Placental epithelial cell (primary cell): ENCODE data around the gene ZBTB25. TPM values are rescaled to one million over a fixed set of nuclear protein-coding genes. Genes with fewer than 3 reads are reported as not detected.

ENCODE experiments used
- small RNA-seq: library from RNA; depleted of rRNA; stranded (forward); fragments of <200 nt; gene quantifications from one replicate; pipeline ENCODE3, GENCODE V24; 2012
- total RNA-seq: library from RNA; depleted of rRNA; stranded (reverse); fragments of >200 nt; gene quantifications from 2 replicates; pipeline ENCODE4 v1.2.3, GENCODE V29; 2012

ZBTB25 gene, protein sequence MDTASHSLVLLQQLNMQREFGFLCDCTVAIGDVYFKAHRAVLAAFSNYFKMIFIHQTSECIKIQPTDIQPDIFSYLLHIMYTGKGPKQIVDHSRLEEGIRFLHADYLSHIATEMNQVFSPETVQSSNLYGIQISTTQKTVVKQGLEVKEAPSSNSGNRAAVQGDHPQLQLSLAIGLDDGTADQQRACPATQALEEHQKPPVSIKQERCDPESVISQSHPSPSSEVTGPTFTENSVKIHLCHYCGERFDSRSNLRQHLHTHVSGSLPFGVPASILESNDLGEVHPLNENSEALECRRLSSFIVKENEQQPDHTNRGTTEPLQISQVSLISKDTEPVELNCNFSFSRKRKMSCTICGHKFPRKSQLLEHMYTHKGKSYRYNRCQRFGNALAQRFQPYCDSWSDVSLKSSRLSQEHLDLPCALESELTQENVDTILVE
- 4.7 and 5.0 TPM in 2 replicates for total RNA-seq

DNA sequence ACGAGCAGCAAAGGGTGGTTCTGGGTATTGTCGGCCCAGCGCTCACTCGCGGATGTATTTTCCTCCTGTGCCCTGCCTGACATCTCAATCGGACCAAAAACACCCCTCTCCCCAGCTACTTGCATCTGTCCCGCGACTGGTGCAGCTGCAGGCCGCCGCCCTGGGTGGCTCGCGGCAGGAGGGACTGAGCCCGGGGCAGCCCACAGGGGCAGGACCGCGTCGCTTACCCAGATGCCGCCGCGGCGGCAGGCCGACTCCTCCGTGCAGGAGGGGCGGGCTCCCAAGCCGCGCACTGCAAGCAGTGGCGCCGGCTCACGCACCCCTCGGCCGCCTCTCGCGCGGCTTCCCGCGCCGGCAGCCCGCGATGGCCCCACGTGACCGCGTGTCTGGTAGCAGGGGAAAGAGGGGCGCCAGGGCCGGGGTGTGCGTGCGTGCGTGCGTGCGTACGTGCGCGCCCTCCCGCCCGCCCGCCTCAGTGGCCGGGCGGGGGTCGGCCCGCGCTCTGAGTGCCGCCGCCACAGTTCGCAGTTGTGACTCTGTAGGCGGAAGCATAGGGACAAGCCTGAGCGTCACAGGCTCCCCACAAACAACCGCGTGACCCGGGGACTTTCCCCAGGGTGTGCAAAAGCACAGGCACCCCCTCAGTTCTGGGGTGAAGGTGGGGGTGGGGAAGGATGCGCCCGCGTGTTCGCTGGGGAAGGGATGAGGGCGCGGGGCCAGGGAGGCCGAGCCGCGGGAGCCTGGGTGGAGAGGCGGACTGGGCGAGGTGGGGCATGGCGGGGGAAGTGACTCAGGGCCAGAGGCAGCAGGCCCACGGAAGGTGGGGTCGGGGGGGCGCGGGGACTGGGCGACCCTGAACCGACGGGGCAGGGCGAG, at the start of gene ZBTB25:
Gene ZBTB25, minus strand, starts transcription at position 405 of the 876 bp plus-strand sequence. CDS start 13,305 bp downstream, outside the sequence.

DNA sequence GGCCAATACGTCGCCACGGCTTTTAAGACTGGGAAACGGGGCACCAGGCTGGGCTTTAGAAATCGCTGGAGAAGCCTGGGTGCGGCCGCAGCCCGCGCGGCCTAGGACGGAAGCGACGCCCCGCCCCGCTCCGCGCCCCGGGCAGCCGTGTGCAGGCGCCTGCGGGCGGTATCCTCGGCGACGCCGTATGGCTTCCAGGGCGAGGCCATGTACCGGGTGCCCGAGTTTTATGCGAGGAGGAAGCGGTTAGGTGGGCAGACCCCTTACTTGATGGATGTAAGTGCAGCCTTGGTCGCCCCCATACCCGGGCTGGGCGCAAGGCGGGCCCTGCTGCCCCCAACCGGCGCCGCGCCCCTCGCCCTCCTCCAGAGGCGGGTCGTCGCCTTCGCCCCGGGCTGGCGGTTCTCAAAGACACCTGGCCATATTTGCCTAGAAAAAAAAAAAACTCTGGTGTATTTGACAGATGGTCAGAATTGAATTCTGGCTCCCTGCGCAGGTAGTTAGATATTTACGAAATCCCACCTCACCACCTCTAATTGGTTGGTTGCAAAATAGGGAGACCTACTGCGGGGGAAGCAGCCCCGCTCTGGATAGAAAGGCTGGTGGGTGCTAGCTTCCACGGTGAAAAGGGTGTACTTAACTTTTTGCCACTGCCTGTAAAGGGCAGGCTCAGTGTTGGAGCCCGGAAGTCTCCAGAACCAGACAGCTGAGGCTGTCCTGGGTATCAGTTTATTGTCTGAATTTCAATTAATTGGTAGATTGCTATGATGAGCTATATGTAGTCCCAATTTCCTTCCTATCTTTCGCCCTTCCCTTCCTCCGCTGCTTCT, 46.4 kb upstream of the ZBTB25 start, which contains the start of gene PPP1R36:
Gene PPP1R36, plus strand, starts transcription at position 171 of the 830 bp plus-strand sequence. Its CDS starts 37 bp downstream, at position 208.

GRCh38 chr14:64540208-64541202, 36.9 kb upstream of the ZBTB25 start, which contains the start of gene HSPA2:
Gene HSPA2 (plus strand): TSS chr14:64540741. CDS start chr14:64540850, 109 bp downstream.

GRCh38 chr14:64504310-64504896, 765 bp upstream of the ZBTB25 start, which contains the start of gene ZBTB1:
Gene ZBTB1 (plus strand): TSS chr14:64504770. CDS start chr14:64521505, 16,735 bp downstream.

GRCh38 chr14:64465191-64465822, 38.3 kb downstream of the ZBTB25 start, which contains the start of gene AKAP5:
Gene AKAP5 (plus strand): TSS chr14:64465499. CDS start chr14:64468395, 2,896 bp downstream.

Small RNA genes within 50 kb of the gene (small RNA-seq; reads per million reads assigned to genes)
- gene AL049869.4 = not detected

Other genes starting within 250 kb of the ZBTB25 start
- gene ESR2, start 209.5 kb downstream of the ZBTB25 start, total RNA-seq = not detected in 2 replicates
- 22.0 and 22.1 TPM in 2 replicates for gene MTHFD1, start 115.5 kb downstream of the ZBTB25 start, total RNA-seq
- gene AKAP5, start 38.3 kb downstream of the ZBTB25 start, total RNA-seq = under 0.01 and 0.33 TPM in 2 replicates
- 51.4 and 63.0 TPM in 2 replicates for gene ZBTB1, start 932 bp upstream of the ZBTB25 start, total RNA-seq
- 10.2 and 16.1 TPM in 2 replicates for gene HSPA2, start 36.9 kb upstream of the ZBTB25 start, total RNA-seq
- gene PPP1R36, start 46.1 kb upstream of the ZBTB25 start, total RNA-seq = 0.39 and 0.43 TPM in 2 replicates
- gene PLEKHG3, start 200.6 kb upstream of the ZBTB25 start, total RNA-seq = 33.4 and 92.0 TPM in 2 replicates